Measurements from ENCODE around the gene IPO4. TPM values are rescaled to one million over a fixed set of nuclear protein-coding genes. Genes with fewer than 3 reads are reported as not detected.

IPO4 gene
- total and polyA plus RNA-seq, 2 of the 13 experiments (the other 11 are each of a cell fraction or from before 2014, with no cell fraction given): 39.0 to 179 TPM

- TF ChIP-seq ARID5B (CRISPR knock-in tag; IDR thresholded peaks at IDR 0.05) (0 out of 2 replicates have a peak, but pooled peaks have one; percentile 38), TEAD3 (CRISPR knock-in tag; optimal IDR thresholded peaks at IDR 0.05; ENCODE audit: borderline replicate concordance) (peak; percentile 23), ZNF788 (CRISPR knock-in tag; IDR thresholded peaks at IDR 0.05; ENCODE audit: borderline replicate concordance) (0 out of 2 replicates have a peak, but pooled peaks have one; percentile 28), AKAP8 (CRISPR knock-in tag; IDR thresholded peaks at IDR 0.05) (0 out of 2 replicates have a peak, but pooled peaks have one; percentile 52), ESRRA (CRISPR knock-in tag; IDR thresholded peaks at IDR 0.05; ENCODE audit: low read depth) (0 out of 2 replicates have a peak, but pooled peaks have one; percentile 10), HNF4A (CRISPR knock-in tag; IDR thresholded peaks at IDR 0.05) (peak; percentile 58), LCORL (IDR thresholded peaks at IDR 0.05) (no peak), LCORL (CRISPR knock-in tag; IDR thresholded peaks at IDR 0.05) (0 out of 2 replicates have a peak, but pooled peaks have one; percentile 34), MED8 (CRISPR knock-in tag; IDR thresholded peaks at IDR 0.05; ENCODE audit: insufficient replicate concordance) (peak; percentile 27), TAF1 (CRISPR knock-in tag; IDR thresholded peaks at IDR 0.05) (0 out of 2 replicates have a peak, but pooled peaks have one; percentile 12), SAP130 (CRISPR knock-in tag; IDR thresholded peaks at IDR 0.05; ENCODE audit: low read depth) (0 out of 2 replicates have a peak, but pooled peaks have one; percentile 26), SAFB2 (CRISPR knock-in tag; IDR thresholded peaks at IDR 0.05; ENCODE audit: borderline replicate concordance, low read depth) (no peak), SALL1 (CRISPR knock-in tag; IDR thresholded peaks at IDR 0.05) (peak; percentile 39; the same call in 1 of the 2 replicates), THAP9 (CRISPR knock-in tag; IDR thresholded peaks at IDR 0.05; ENCODE audit: borderline replicate concordance) (0 out of 2 replicates have a peak, but pooled peaks have one; percentile 3), ZSCAN22 (CRISPR knock-in tag; IDR thresholded peaks at IDR 0.05) (no peak)
Observed at GRCh38 chr14:24198814-24199524, 10.4 kb upstream of the IPO4 start (continued).

Data from HepG2 (cell line).